ENCODE measurements around the gene SPTAN1.

DNA sequence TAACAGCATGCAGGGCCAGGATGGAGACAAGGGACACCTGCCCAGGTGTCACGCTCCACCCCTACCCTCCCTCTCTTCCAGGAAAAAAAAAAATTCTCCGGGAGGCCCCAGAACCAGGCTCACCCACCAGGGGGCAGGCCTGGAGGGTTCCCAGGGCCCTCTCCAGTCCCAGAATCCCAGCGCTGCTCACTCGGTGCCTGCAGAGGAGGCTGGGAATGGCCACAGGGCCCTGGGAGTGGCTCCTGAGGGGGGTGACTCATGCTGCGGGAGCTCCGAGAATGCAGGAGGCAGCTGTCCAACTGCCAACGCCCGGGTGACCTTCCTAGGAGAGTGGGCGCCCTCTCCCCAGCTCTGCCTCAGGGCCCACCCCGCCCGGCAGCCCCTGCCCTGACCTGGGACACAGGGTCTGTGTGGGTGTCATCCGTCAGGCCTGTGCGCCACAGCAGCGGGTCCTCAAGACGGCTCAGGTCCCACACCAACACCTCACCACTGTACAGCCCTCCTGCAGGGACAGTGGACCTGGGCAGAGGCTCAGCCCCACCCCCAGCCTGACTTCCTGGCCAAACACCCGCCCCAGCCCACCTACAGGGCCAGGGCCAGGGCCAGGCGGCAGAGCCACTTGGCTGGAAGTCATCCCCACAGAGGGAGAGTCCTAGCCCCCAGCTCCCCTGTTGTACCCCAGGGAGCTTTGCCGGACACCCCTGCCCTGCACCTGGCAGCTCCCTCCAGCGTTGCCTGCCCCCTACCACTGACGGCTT lies 83.1 kb downstream of the SPTAN1 start:
- TF ChIP-seq, protein P1, sequence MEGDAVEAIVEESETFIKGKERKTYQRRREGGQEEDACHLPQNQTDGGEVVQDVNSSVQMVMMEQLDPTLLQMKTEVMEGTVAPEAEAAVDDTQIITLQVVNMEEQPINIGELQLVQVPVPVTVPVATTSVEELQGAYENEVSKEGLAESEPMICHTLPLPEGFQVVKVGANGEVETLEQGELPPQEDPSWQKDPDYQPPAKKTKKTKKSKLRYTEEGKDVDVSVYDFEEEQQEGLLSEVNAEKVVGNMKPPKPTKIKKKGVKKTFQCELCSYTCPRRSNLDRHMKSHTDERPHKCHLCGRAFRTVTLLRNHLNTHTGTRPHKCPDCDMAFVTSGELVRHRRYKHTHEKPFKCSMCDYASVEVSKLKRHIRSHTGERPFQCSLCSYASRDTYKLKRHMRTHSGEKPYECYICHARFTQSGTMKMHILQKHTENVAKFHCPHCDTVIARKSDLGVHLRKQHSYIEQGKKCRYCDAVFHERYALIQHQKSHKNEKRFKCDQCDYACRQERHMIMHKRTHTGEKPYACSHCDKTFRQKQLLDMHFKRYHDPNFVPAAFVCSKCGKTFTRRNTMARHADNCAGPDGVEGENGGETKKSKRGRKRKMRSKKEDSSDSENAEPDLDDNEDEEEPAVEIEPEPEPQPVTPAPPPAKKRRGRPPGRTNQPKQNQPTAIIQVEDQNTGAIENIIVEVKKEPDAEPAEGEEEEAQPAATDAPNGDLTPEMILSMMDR (IDR thresholded peaks at IDR 0.05): peak; percentile 55 to 87 (median 74)
- TF ChIP-seq POLR2A (IDR thresholded peaks at IDR 0.05) (peak; percentile 55), POLR2AphosphoS5 (IDR thresholded peaks at IDR 0.05) (peak in 2 of 3 donors; percentile 53 to 65), EP300 (IDR thresholded peaks at IDR 0.05; ENCODE audit: low read depth) (no peak)
